SK-N-SH (cell line): ENCODE data around the gene PDE9A. TPM values are rescaled to one million over a fixed set of nuclear protein-coding genes. Genes with fewer than 3 reads are reported as not detected.

Source experiments
- CTCF ChIA-PET: fragments of 300-600, 350-600 bp; formaldehyde crosslinking; extraction: SDS; loops from one replicate; lab custom pipeline; 2021; lab: Yijun Ruan, JAX
- POLR2A ChIA-PET: fragments of 350-600 bp; sonication (Branson Sonifier 250); formaldehyde crosslinking; extraction: SDS; loops from one replicate; lab custom pipeline; 2020; ENCODE audit warnings: antibody characterized with exemption, inconsistent platforms; lab: Yijun Ruan, JAX
- DNase-seq: peaks from one replicate; pipeline ENCODE4 v3.0.0; 2012
- H2AFZ ChIP-seq: fragments of 200-600 bp; sonication (generic); 2 replicates; pipeline ENCODE4 v1.8.1; 2016; ENCODE audit warnings: antibody characterized with exemption, mild to moderate bottlenecking, low read depth
- H3F3A ChIP-seq: fragments of 200-600 bp; sonication (generic); replicated peaks from 2 replicates; pipeline ENCODE3; 2016; ENCODE audit warnings: antibody characterized with exemption, mild to moderate bottlenecking; ENCODE audit not compliant: insufficient read depth
- H3K27ac ChIP-seq, 2 experiments: fragments of 200-500 bp in 1 of 2; fragments of 200-600 bp in 1 of 2; sonication (Bioruptor generic) in 1 of 2; sonication (generic), shearing (Covaris generic) in 1 of 2; 2 replicates each; pipeline versions ENCODE4 v1.5.1 to v1.6.1; 2014 to 2016; ENCODE audit warnings: low read depth in 2 of 2, inconsistent platforms in 1 of 2, low read length in 1 of 2, mild to moderate bottlenecking in 1 of 2, mixed read lengths in 1 of 2
- H3K27me3 ChIP-seq: fragments of 200-600 bp; sonication (generic), shearing (Covaris generic); 2 replicates; pipeline ENCODE4 v1.6.1; 2016; ENCODE audit warnings: mixed run types; ENCODE audit not compliant: insufficient read depth
- H3K36me3 ChIP-seq, 2 experiments: fragments of 200-500 bp in 1 of 2; fragments of 200-600 bp in 1 of 2; sonication (Bioruptor generic) in 1 of 2; sonication (generic) in 1 of 2; replicated peaks in 1 of 2; 2 replicates each; pipeline versions ENCODE3 to v1.5.1; 2014 to 2016; ENCODE audit warnings: low read length in 1 of 2, mild to moderate bottlenecking in 1 of 2; ENCODE audit not compliant: insufficient read depth in 2 of 2, control insufficient read depth in 1 of 2
- H3K4me1 ChIP-seq, 2 experiments: fragments of 200-500 bp in 1 of 2; fragments of 200-600 bp in 1 of 2; sonication (Bioruptor generic) in 1 of 2; sonication (generic), shearing (Covaris generic) in 1 of 2; 2 replicates each; pipeline versions ENCODE4 v1.5.1 to v1.6.1; 2014 to 2016; ENCODE audit warnings: low read depth in 1 of 2, low read length in 1 of 2, mixed run types in 1 of 2; ENCODE audit not compliant: insufficient read depth in 2 of 2, control insufficient read depth in 1 of 2
- H3K4me2 ChIP-seq: fragments of 200-600 bp; sonication (generic), shearing (Covaris generic); 2 replicates; pipeline ENCODE4 v1.6.1; 2017; ENCODE audit warnings: mixed run types
- H3K4me3 ChIP-seq, 2 experiments: fragments of 200-500 bp in 1 of 2; fragments of 200-600 bp in 1 of 2; sonication (Bioruptor generic) in 1 of 2; sonication (generic), shearing (Covaris generic) in 1 of 2; 2 replicates each; pipeline versions ENCODE4 v1.5.1 to v1.8.1; 2014 to 2016; ENCODE audit warnings: low read depth in 2 of 2, inconsistent platforms in 1 of 2, low read length in 1 of 2, mild to moderate bottlenecking in 1 of 2, mixed read lengths in 1 of 2, moderate library complexity in 1 of 2
- H3K79me2 ChIP-seq: fragments of 200-600 bp; sonication (generic); 2 replicates; pipeline ENCODE4 v1.8.1; 2017; ENCODE audit warnings: mild to moderate bottlenecking; ENCODE audit not compliant: insufficient read depth
- H3K9ac ChIP-seq: fragments of 200-600 bp; sonication (generic); 2 replicates; pipeline ENCODE4 v1.6.1; 2017; ENCODE audit warnings: mixed run types
- H3K9me2 ChIP-seq: fragments of 200-600 bp; sonication (generic); 2 replicates; pipeline ENCODE4 v1.6.1; 2017; ENCODE audit warnings: mixed run types
- H3K9me3 ChIP-seq: fragments of 200-600 bp; sonication (generic); 2 replicates; pipeline ENCODE4 v1.6.1; 2017; ENCODE audit warnings: mixed run types, mild to moderate bottlenecking, moderate library complexity
- H4K20me1 ChIP-seq: fragments of 200-600 bp; sonication (generic); 2 replicates; pipeline ENCODE4 v1.6.1; 2017; ENCODE audit warnings: mild to moderate bottlenecking, mixed run types; ENCODE audit not compliant: insufficient read depth
- CHD2 ChIP-seq: fragments of 150-350 bp; IDR thresholded peaks from 2 replicates; pipeline ENCODE4 v1.6.1; 2018; ENCODE audit warnings: low read length; ENCODE audit not compliant: partially characterized antibody
- ELF1 ChIP-seq: IDR thresholded peaks from 2 replicates; pipeline ENCODE4 v1.4.0; 2012
- FOXJ3 ChIP-seq: sonication (generic); formaldehyde crosslinking; IDR thresholded peaks from 2 replicates; pipeline ENCODE4 v1.5.1; 2020; ENCODE audit warnings: mild to moderate bottlenecking, missing genetic modification reagents
- GABPA ChIP-seq: IDR thresholded peaks from 2 replicates; pipeline ENCODE4 v1.4.0; 2012; ENCODE audit warnings: low read depth, mild to moderate bottlenecking
- POLR2AphosphoS5 ChIP-seq: IDR thresholded peaks from 2 replicates; pipeline ENCODE4 v1.6.1; 2012; ENCODE audit warnings: low read depth, low read length
- RAD21 ChIP-seq: IDR thresholded peaks from 2 replicates; pipeline ENCODE4 v1.6.1; 2012; ENCODE audit warnings: mild to moderate bottlenecking, low read length
- SIN3A ChIP-seq: IDR thresholded peaks from 2 replicates; pipeline ENCODE4 v1.6.1; 2012; ENCODE audit warnings: low read depth, mild to moderate bottlenecking, low read length, moderate library complexity, borderline replicate concordance
- SMC3 ChIP-seq: IDR thresholded peaks from 2 replicates; pipeline ENCODE4 v1.6.1; 2012; ENCODE audit warnings: low read depth, low read length, improper control_type of control experiment
- TAF1 ChIP-seq: IDR thresholded peaks from 2 replicates; pipeline ENCODE4 v1.6.1; 2012; ENCODE audit warnings: low read depth, mild to moderate bottlenecking, low read length, moderate library complexity, borderline replicate concordance
- TCF12 ChIP-seq: IDR thresholded peaks from 2 replicates; pipeline ENCODE4 v1.4.0; 2012
- USF2 ChIP-seq: fragments of 150-350 bp; IDR thresholded peaks from 2 replicates; pipeline ENCODE4 v1.6.1; 2017; ENCODE audit warnings: antibody characterized with exemption, low read length, low read depth, borderline replicate concordance
- WGBS: methylation state at CpG from one replicate; pipeline ENCODE4 v1.1.6; 2017; ENCODE audit warnings: low lambda C conversion rate; 5-methylcytosine and 5-hydroxymethylcytosine counted together
- polyA plus RNA-seq, 3 experiments: library from polyadenylated mRNA; depleted of rRNA; stranded (reverse); fragments of >200 nt; gene quantifications; 2 replicates each; pipeline ENCODE4 v1.2.3, GENCODE V29; 2012
- TF ChIP-seq, protein P1 (sequence below): fragments of 200-600 bp; sonication (generic); IDR thresholded peaks from 2 replicates; pipeline ENCODE4 v1.6.1; 2017; ENCODE audit warnings: antibody characterized with exemption, mild to moderate bottlenecking, moderate library complexity
- TF ChIP-seq, protein P2 (sequence below): IDR thresholded peaks from 2 replicates; pipeline ENCODE4 v1.4.0; 2012; ENCODE audit warnings: low read depth, borderline replicate concordance
- TF ChIP-seq, protein P3 (sequence below): IDR thresholded peaks from 2 replicates; pipeline ENCODE4 v1.4.0; 2012; ENCODE audit warnings: low read depth
- TF ChIP-seq, protein P4 (sequence below): IDR thresholded peaks from 2 replicates; pipeline ENCODE4 v1.6.1; 2012; ENCODE audit warnings: mild to moderate bottlenecking, low read depth, low read length, moderate library complexity

Gene PDE9A
- polyA plus RNA-seq, 1 of the 3 experiments (the other 2 are of a cell fraction), result 0.28 TPM

GRCh38 chr21:42626171-42626570 is 27.2 kb upstream of the PDE9A start:
- WGBS, result 70% methylated on average over 12 of the region's 14 CpGs
- Histone ChIP-seq H3K4me2 (no peak overlapping the region), H2AFZ (no peak overlapping the region), H3K9me3 (no peaks in the 10 kb centered on the region), H3K4me3 (no peak overlapping the region), H3K9me2 (no peaks in the 10 kb centered on the region), H4K20me1 (no peaks in the 10 kb centered on the region), H3K27me3 (no peaks in the 10 kb centered on the region), H3F3A (no peaks in the 10 kb centered on the region), H3K27ac (no peak overlapping the region), H3K36me3 (no peaks in the 10 kb centered on the region), H3K4me1 (no peaks in the 10 kb centered on the region), H3K9ac (no peak overlapping the region), H3K79me2 (no peaks in the 10 kb centered on the region)
- POLR2A ChIA-PET, result no interaction called here
- CTCF ChIA-PET, result interaction anchor here (1.2 kb wide), 1 partner anchor 10 kb away, joined by 3 read pairs; no protein-coding TSS in a partner anchor
- DNase-seq, result no peak
- TF ChIP-seq CHD2 (no peak), SIN3A (no peak), RAD21 (no peak), POLR2AphosphoS5 (no peak), ELF1 (no peak), USF2 (no peak), FOXJ3 (no peak), GABPA (no peak), SMC3 (no peak), TAF1 (no peak), TCF12 (no peak)
- TF ChIP-seq, protein P1, sequence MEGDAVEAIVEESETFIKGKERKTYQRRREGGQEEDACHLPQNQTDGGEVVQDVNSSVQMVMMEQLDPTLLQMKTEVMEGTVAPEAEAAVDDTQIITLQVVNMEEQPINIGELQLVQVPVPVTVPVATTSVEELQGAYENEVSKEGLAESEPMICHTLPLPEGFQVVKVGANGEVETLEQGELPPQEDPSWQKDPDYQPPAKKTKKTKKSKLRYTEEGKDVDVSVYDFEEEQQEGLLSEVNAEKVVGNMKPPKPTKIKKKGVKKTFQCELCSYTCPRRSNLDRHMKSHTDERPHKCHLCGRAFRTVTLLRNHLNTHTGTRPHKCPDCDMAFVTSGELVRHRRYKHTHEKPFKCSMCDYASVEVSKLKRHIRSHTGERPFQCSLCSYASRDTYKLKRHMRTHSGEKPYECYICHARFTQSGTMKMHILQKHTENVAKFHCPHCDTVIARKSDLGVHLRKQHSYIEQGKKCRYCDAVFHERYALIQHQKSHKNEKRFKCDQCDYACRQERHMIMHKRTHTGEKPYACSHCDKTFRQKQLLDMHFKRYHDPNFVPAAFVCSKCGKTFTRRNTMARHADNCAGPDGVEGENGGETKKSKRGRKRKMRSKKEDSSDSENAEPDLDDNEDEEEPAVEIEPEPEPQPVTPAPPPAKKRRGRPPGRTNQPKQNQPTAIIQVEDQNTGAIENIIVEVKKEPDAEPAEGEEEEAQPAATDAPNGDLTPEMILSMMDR, result no peak
- TF ChIP-seq, protein P2, sequence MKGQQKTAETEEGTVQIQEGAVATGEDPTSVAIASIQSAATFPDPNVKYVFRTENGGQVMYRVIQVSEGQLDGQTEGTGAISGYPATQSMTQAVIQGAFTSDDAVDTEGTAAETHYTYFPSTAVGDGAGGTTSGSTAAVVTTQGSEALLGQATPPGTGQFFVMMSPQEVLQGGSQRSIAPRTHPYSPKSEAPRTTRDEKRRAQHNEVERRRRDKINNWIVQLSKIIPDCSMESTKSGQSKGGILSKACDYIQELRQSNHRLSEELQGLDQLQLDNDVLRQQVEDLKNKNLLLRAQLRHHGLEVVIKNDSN, result no peak
- TF ChIP-seq, protein P3, sequence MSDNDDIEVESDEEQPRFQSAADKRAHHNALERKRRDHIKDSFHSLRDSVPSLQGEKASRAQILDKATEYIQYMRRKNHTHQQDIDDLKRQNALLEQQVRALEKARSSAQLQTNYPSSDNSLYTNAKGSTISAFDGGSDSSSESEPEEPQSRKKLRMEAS, result no peak
- TF ChIP-seq, protein P4, sequence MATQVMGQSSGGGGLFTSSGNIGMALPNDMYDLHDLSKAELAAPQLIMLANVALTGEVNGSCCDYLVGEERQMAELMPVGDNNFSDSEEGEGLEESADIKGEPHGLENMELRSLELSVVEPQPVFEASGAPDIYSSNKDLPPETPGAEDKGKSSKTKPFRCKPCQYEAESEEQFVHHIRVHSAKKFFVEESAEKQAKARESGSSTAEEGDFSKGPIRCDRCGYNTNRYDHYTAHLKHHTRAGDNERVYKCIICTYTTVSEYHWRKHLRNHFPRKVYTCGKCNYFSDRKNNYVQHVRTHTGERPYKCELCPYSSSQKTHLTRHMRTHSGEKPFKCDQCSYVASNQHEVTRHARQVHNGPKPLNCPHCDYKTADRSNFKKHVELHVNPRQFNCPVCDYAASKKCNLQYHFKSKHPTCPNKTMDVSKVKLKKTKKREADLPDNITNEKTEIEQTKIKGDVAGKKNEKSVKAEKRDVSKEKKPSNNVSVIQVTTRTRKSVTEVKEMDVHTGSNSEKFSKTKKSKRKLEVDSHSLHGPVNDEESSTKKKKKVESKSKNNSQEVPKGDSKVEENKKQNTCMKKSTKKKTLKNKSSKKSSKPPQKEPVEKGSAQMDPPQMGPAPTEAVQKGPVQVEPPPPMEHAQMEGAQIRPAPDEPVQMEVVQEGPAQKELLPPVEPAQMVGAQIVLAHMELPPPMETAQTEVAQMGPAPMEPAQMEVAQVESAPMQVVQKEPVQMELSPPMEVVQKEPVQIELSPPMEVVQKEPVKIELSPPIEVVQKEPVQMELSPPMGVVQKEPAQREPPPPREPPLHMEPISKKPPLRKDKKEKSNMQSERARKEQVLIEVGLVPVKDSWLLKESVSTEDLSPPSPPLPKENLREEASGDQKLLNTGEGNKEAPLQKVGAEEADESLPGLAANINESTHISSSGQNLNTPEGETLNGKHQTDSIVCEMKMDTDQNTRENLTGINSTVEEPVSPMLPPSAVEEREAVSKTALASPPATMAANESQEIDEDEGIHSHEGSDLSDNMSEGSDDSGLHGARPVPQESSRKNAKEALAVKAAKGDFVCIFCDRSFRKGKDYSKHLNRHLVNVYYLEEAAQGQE, result no peak
